Activated gamma-delta T cell (primary cell): ENCODE measurements around the gene CEP128.

Experiments
- DNase-seq: peaks from one replicate; lab custom pipeline; 2025; lab: John Stamatoyannopoulos, UW
- total RNA-seq, 2 donors: gene quantifications; one replicate each; lab custom pipeline; 2026; lab: John Stamatoyannopoulos, UW

Gene CEP128
- total RNA-seq: 17.4 to 23.3 reads per million in 2 donors

- DNase-seq: peak; percentile 48
Observed at GRCh38 chr14:80941241-80942185, at the start of gene CEP128. TSS of gene CEP128 (minus strand) at chr14:80941738.

GRCh38 chr14:80988735-80989429, 47.3 kb upstream of the CEP128 start:
- DNase-seq: no peak

GRCh38 chr14:80988192-80988591, 46.7 kb upstream of the CEP128 start:
- DNase-seq: no peak

GRCh38 chr14:80987235-80988032, 45.9 kb upstream of the CEP128 start:
- no peak for DNase-seq

GRCh38 chr14:80982711-80983110, 41.2 kb upstream of the CEP128 start:
- DNase-seq: no peak

- no peak for DNase-seq
Observed at GRCh38 chr14:80981673-80982072, 40.1 kb upstream of the CEP128 start.

- DNase-seq: no peak
Observed at GRCh38 chr14:80981156-80981555, 39.6 kb upstream of the CEP128 start.

- DNase-seq: no peak
Observed at GRCh38 chr14:80979951-80980350, 38.4 kb upstream of the CEP128 start.

- no peak for DNase-seq
Observed at GRCh38 chr14:80978403-80978802, 36.9 kb upstream of the CEP128 start.

- DNase-seq: no peak
Observed at GRCh38 chr14:80977221-80977620, 35.7 kb upstream of the CEP128 start.

GRCh38 chr14:80974679-80975078, 33.1 kb upstream of the CEP128 start:
- DNase-seq: no peak

GRCh38 chr14:80973931-80974641, 32.5 kb upstream of the CEP128 start:
- DNase-seq: no peak

- DNase-seq: no peak
Observed at GRCh38 chr14:80965037-80965436, 23.5 kb upstream of the CEP128 start.

GRCh38 chr14:80959496-80959895, 18.0 kb upstream of the CEP128 start:
- DNase-seq: no peak

GRCh38 chr14:80958939-80959338, 17.4 kb upstream of the CEP128 start:
- DNase-seq: no peak

GRCh38 chr14:80958226-80958625, 16.7 kb upstream of the CEP128 start:
- no peak for DNase-seq

- DNase-seq: no peak
Observed at GRCh38 chr14:80957613-80958012, 16.1 kb upstream of the CEP128 start.

GRCh38 chr14:80956922-80957321, 15.4 kb upstream of the CEP128 start:
- DNase-seq: no peak

- DNase-seq: no peak
Observed at GRCh38 chr14:80956102-80956501, 14.6 kb upstream of the CEP128 start.

GRCh38 chr14:80955416-80955941, 13.9 kb upstream of the CEP128 start, which contains the start of gene TSHR:
TSS of gene TSHR (plus strand) at chr14:80955621. CDS start at chr14:80955681, 60 bp downstream.
- no peak for DNase-seq

- DNase-seq: peak; percentile 37
Observed at GRCh38 chr14:80954687-80955299, 13.3 kb upstream of the CEP128 start.
